ENCODE results near the gene BMI1.
"Not testable (repeated sequence)": the region's sequence is repeated elsewhere in the genome, so short reads cannot be mapped to it uniquely, and the experiment has no call there.

DNA sequence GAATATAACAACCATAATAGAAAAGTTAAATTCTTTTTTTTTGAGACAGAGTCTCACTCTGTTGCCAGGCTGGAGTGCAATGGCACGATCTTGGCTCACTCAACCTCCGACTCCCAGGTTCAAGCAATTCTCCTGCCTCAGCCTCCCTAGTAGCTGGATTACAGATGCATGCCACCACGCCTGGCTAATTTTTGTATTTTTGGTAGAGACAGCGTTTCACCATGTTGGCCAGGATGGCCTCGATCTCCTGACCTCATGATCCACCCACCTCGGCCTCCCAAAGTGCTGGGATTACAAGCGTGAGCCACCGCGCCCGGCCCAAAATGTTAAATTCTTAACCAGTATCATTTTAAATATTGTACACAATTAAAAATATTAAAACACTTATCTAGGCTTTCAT is 10.9 kb upstream of the BMI1 start:
- TF ChIP-seq, protein P1, sequence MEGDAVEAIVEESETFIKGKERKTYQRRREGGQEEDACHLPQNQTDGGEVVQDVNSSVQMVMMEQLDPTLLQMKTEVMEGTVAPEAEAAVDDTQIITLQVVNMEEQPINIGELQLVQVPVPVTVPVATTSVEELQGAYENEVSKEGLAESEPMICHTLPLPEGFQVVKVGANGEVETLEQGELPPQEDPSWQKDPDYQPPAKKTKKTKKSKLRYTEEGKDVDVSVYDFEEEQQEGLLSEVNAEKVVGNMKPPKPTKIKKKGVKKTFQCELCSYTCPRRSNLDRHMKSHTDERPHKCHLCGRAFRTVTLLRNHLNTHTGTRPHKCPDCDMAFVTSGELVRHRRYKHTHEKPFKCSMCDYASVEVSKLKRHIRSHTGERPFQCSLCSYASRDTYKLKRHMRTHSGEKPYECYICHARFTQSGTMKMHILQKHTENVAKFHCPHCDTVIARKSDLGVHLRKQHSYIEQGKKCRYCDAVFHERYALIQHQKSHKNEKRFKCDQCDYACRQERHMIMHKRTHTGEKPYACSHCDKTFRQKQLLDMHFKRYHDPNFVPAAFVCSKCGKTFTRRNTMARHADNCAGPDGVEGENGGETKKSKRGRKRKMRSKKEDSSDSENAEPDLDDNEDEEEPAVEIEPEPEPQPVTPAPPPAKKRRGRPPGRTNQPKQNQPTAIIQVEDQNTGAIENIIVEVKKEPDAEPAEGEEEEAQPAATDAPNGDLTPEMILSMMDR (IDR thresholded peaks at IDR 0.05; ENCODE audit: poor library complexity): not testable (repeated sequence)
- TF ChIP-seq EZH2 (IDR thresholded peaks at IDR 0.05; ENCODE audit: borderline replicate concordance); EZH2phosphoT487 (IDR thresholded peaks at IDR 0.05; ENCODE audit: low read depth, severe bottlenecking, unreplicated experiment): not testable (repeated sequence)
